Esophagus squamous epithelium (tissue), 5 donors: ENCODE data around the gene CAAP1. TPM values are rescaled to one million over a fixed set of nuclear protein-coding genes. Genes with fewer than 3 reads are reported as not detected.
"Not testable (repeated sequence)": the region's sequence is repeated elsewhere in the genome, so short reads cannot be mapped to it uniquely, and the experiment has no call there.

ENCODE experiments used
- DNase-seq: peaks from one replicate; lab custom pipeline; 2025; lab: John Stamatoyannopoulos, UW
- H3K27ac ChIP-seq, 4 donors: fragments of 200-600 bp; sonication (generic); one replicate each; pipeline ENCODE4 v1.5.1; 2016 to 2019; ENCODE audit warnings: mild to moderate bottlenecking in 1 of 4
- H3K27me3 ChIP-seq, 4 donors: fragments of 200-600 bp; sonication (generic); 1 replicate in 3 of 4; 2 replicates in 1 of 4; pipeline versions ENCODE4 v1.5.1 to v1.6.0; 2017 to 2021; ENCODE audit warnings: antibody characterized with exemption in 1 of 4
- H3K36me3 ChIP-seq, 3 donors: fragments of 200-600 bp; sonication (generic); one replicate each; pipeline ENCODE4 v1.5.1; 2016 to 2019
- H3K4me1 ChIP-seq, 3 donors: fragments of 200-600 bp; sonication (generic); one replicate each; pipeline ENCODE4 v1.5.1; 2017 to 2019
- H3K4me3 ChIP-seq, 4 donors: fragments of 200-600 bp; sonication (generic); 1 replicate in 3 of 4; 2 replicates in 1 of 4; pipeline ENCODE4 v1.5.1; 2016 to 2019; ENCODE audit warnings: mild to moderate bottlenecking in 2 of 4, moderate library complexity in 1 of 4
- H3K9me3 ChIP-seq, 3 donors: fragments of 200-600 bp; sonication (generic); one replicate each; pipeline ENCODE4 v1.5.1; 2016 to 2019
- CTCF ChIP-seq, 6 experiments: fragments of 450-650 bp in 4 of 6; fragments of 200-600 bp in 2 of 6; sonication (generic) in 2 of 6; IDR thresholded peaks; one replicate each; pipeline ENCODE4 v1.5.1; 2016 to 2019; ENCODE audit warnings: antibody characterized with exemption in 6 of 6, mild to moderate bottlenecking in 4 of 6, moderate library complexity in 4 of 6
- POLR2A ChIP-seq, 4 donors: fragments of 450-650 bp; IDR thresholded peaks; one replicate each; pipeline ENCODE4 v1.6.1; 2017; ENCODE audit warnings: antibody characterized with exemption in 4 of 4, mild to moderate bottlenecking in 4 of 4, moderate library complexity in 3 of 4
- WGBS, 2 donors: methylation state at CpG; one replicate each; pipeline ENCODE4 v1.1.5; 2018; 5-methylcytosine and 5-hydroxymethylcytosine counted together
- intact Hi-C: fragments of 100-400 bp; cut with DNase I; formaldehyde crosslinking; loops from one replicate; pipeline ENCODE4 v1.15.0; 2022
- total RNA-seq, 4 donors: library from RNA; depleted of rRNA; stranded (reverse); fragments of >200 nt; gene quantifications; one replicate each; pipeline ENCODE4 v1.1.0, GENCODE V29; 2016
- donor health status: DM: yes; HTN: yes; CAD: no.

Gene CAAP1
- total RNA-seq, 4 donors from 2014 or later = 9.6 to 22.7 (median 19.7) TPM

GRCh38 chr9:26856413-26857032, 36.1 kb downstream of the CAAP1 start:
- Histone ChIP-seq H3K4me1 (no peaks in the 10 kb centered on the region), H3K27ac (no peak overlapping the region), H3K4me3 (no peak overlapping the region), H3K9me3 (no peaks in the 10 kb centered on the region), H3K27me3 (no peaks in the 10 kb centered on the region), H3K36me3 (peaks cover 0 to 95% (median 0%) of the 10 kb centered on the region in 3 donors)
- TF ChIP-seq CTCF (IDR thresholded peaks at IDR 0.05) (peak in 5 of 6 experiments; percentile 19 to 62 (median 21)), POLR2A (IDR thresholded peaks at IDR 0.05) (no peak)
- WGBS, 2 donors = 72 to 88% methylated on average over 1 of the region's 1 CpG
- DNase-seq = no peak
- intact Hi-C loops = no loop called here

- Histone ChIP-seq H3K9me3 (no peaks in the 10 kb centered on the region), H3K27ac (no peak overlapping the region), H3K36me3 (peaks cover 0 to 93% (median 0%) of the 10 kb centered on the region in 3 donors), H3K4me1 (no peaks in the 10 kb centered on the region), H3K4me3 (no peak overlapping the region), H3K27me3 (no peaks in the 10 kb centered on the region)
- 92 to 98% methylated on average over 2 of the region's 2 CpGs for WGBS, 2 donors
- TF ChIP-seq CTCF (IDR thresholded peaks at IDR 0.05) (no peak), POLR2A (IDR thresholded peaks at IDR 0.05) (no peak)
- intact Hi-C loops = no loop called here
- DNase-seq = no peak
Measured at GRCh38 chr9:26850995-26851394, 41.6 kb downstream of the CAAP1 start.

- whole genome bisulfite sequencing, 2 donors = 46 to 67% methylated on average over 3 to 6 of the region's 6 CpGs
- no peaks in the 10 kb centered on the region for H3K4me1 ChIP-seq
- H3K27ac ChIP-seq = no peak overlapping the region
- intact Hi-C loops = no loop called here
- H3K4me3 ChIP-seq = no peak overlapping the region
- no peaks in the 10 kb centered on the region for H3K27me3 ChIP-seq
- H3K9me3 ChIP-seq = no peaks in the 10 kb centered on the region
- DNase-seq = no peak
- H3K36me3 ChIP-seq = no peaks in the 10 kb centered on the region
- TF ChIP-seq POLR2A (IDR thresholded peaks at IDR 0.05) (no peak), CTCF (IDR thresholded peaks at IDR 0.05) (no peak)
Measured at GRCh38 chr9:26833792-26834191, 58.8 kb downstream of the CAAP1 start.

- H3K27me3 ChIP-seq, H3K4me1 ChIP-seq, H3K27ac ChIP-seq, H3K36me3 ChIP-seq, H3K9me3 ChIP-seq, intact Hi-C loops, H3K4me3 ChIP-seq, DNase-seq: not testable (repeated sequence)
- WGBS, 2 donors = 86 to 87% methylated on average over 4 of the region's 4 CpGs
Measured at GRCh38 chr9:26828391-26828955, 64.1 kb downstream of the CAAP1 start.

- Histone ChIP-seq H3K27me3 (no peaks in the 10 kb centered on the region), H3K9me3 (no peaks in the 10 kb centered on the region), H3K4me3 (no peak overlapping the region), H3K36me3 (no peaks in the 10 kb centered on the region), H3K27ac (no peak overlapping the region), H3K4me1 (no peaks in the 10 kb centered on the region)
- DNase-seq = no peak
- intact Hi-C loops = no loop called here
- WGBS, 2 donors = 67 to 73% methylated on average over 2 of the region's 2 CpGs
- TF ChIP-seq CTCF (IDR thresholded peaks at IDR 0.05) = no peak
- TF ChIP-seq POLR2A (IDR thresholded peaks at IDR 0.05) = no peak
Measured at GRCh38 chr9:26814799-26815198, 77.8 kb downstream of the CAAP1 start.
